Panc1 (cell line): Measurements from ENCODE around the gene PPP1R26. TPM values are rescaled to one million over a fixed set of nuclear protein-coding genes. Genes with fewer than 3 reads are reported as not detected.
"Not testable (repeated sequence)": the region's sequence is repeated elsewhere in the genome, so short reads cannot be mapped to it uniquely, and the experiment has no call there.

Source experiments
- ATAC-seq: fragments of 200-7000 bp; cut with Tn5 transposase; 2 replicates; pipeline ENCODE4 v1.9.1; 2020; ENCODE audit warnings: mild to moderate bottlenecking, moderate library complexity
- BruUV-seq: library from RNA; stranded (reverse); fragments of 400-500 nt; replicated peaks from 2 replicates; lab custom pipeline; 2021; lab: Mats Ljungman, UMichigan
- CTCF ChIA-PET: fragments of 300-600 bp; sonication (Branson Sonifier 250); formaldehyde crosslinking; loops from one replicate; lab custom pipeline; 2022; ENCODE audit warnings: antibody characterized with exemption; lab: Charles Lee
- POLR2A ChIA-PET: fragments of 300-600 bp; sonication (Branson Sonifier 250); formaldehyde crosslinking; loops from one replicate; lab custom pipeline; 2022; ENCODE audit warnings: antibody characterized with exemption; lab: Charles Lee
- DNase-seq: peaks from one replicate; pipeline ENCODE4 v3.0.0-alpha.2; 2010; ENCODE audit warnings: low read depth, low spot score
- H3K27ac ChIP-seq: 2 replicates; pipeline ENCODE4 v1.5.1; 2011; ENCODE audit warnings: mild to moderate bottlenecking, low read length, inconsistent platforms
- H3K27me3 ChIP-seq: fragments of 200-500 bp; sonication (Bioruptor generic); 2 replicates; pipeline ENCODE4 v1.6.0; 2014; ENCODE audit warnings: low read length, inconsistent platforms; ENCODE audit not compliant: control insufficient read depth, insufficient read depth
- H3K36me3 ChIP-seq: fragments of 200-500 bp; sonication (Bioruptor generic); 2 replicates; pipeline ENCODE4 v1.5.1; 2014; ENCODE audit warnings: inconsistent platforms, mild to moderate bottlenecking, low read length, moderate library complexity; ENCODE audit not compliant: control insufficient read depth, insufficient read depth
- H3K4me1 ChIP-seq: 2 replicates; pipeline ENCODE4 v1.5.1; 2011; ENCODE audit warnings: inconsistent platforms, mild to moderate bottlenecking, low read length, moderate library complexity; ENCODE audit not compliant: control insufficient read depth, insufficient read depth
- H3K4me3 ChIP-seq, 2 experiments: 2 replicates each; pipeline ENCODE4 v1.5.1; 2011 to 2012; ENCODE audit warnings: low read depth in 2 of 2, low read length in 2 of 2, mild to moderate bottlenecking in 2 of 2, inconsistent platforms in 1 of 2, moderate library complexity in 1 of 2
- H3K9me3 ChIP-seq: fragments of 200-500 bp; sonication (Bioruptor generic); 2 replicates; pipeline ENCODE4 v1.5.1; 2014; ENCODE audit warnings: low read depth, mild to moderate bottlenecking, inconsistent platforms, low read length, moderate library complexity; ENCODE audit not compliant: control insufficient read depth, insufficient read depth
- CTCF ChIP-seq: fragments of 450-650 bp; IDR thresholded peaks from 2 replicates; pipeline ENCODE4 v1.5.1; 2017; ENCODE audit warnings: mild to moderate bottlenecking
- POLR2AphosphoS5 ChIP-seq: IDR thresholded peaks from 2 replicates; pipeline ENCODE4 v1.6.1; 2012; ENCODE audit warnings: mild to moderate bottlenecking, low read depth, low read length, moderate library complexity
- REST ChIP-seq, 2 experiments: IDR thresholded peaks; 2 replicates each; pipeline ENCODE4 v1.6.1; 2011 to 2012; ENCODE audit warnings: low read depth in 2 of 2, control low read depth in 1 of 2, low read length in 1 of 2, mild to moderate bottlenecking in 1 of 2, moderate library complexity in 1 of 2; ENCODE audit not compliant: insufficient read depth in 1 of 2
- SIN3A ChIP-seq: IDR thresholded peaks from 2 replicates; pipeline ENCODE4 v1.6.1; 2012; ENCODE audit warnings: low read depth, mild to moderate bottlenecking, low read length, moderate library complexity, borderline replicate concordance; ENCODE audit not compliant: insufficient read depth
- TCF7L2 ChIP-seq: IDR thresholded peaks from 2 replicates; pipeline ENCODE4 v1.6.1; 2011; ENCODE audit warnings: mild to moderate bottlenecking, low read depth, low read length, inconsistent platforms
- in situ Hi-C: cut with HindIII; loops from 2 replicates; pipeline ENCODE4 v1.10.0; 2016; ENCODE audit warnings: low sequenced_read_pairs, low pct_unique_long_range_greater_than_20kb
- intact Hi-C: fragments of 100-400 bp; cut with micrococcal nuclease; formaldehyde crosslinking; loops from one replicate; pipeline ENCODE4 v1.10.0; 2022; ENCODE audit not compliant: unreplicated experiment
- total RNA-seq: library from RNA; stranded (reverse); gene quantifications from one replicate; pipeline ENCODE4 v1.2.1, GENCODE V29; 2021; ENCODE audit not compliant: unreplicated experiment

The PPP1R26 gene
- total RNA-seq, 1 experiment from 2014 or later = 17.5 TPM

DNA sequence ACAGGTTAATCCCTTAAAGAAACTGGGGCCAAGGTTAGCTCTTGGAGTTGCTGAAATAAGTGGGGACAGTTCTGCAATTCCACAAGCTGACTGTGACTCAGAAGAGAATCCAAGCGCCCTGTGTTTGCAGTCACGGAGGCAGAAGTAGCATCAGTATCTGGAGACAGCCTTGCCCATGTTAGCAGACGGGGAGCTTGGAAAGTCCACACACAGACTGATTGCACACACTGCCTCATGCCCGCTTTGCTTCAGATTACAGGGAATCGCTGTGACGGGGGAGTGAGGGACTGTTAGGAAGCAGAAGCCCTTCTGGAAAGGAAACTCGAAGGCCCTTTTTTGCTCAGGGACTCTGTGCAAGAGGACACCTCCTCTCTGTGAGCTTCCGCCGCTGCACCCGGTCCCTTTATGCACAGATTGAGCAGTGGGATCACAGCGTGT lies 30.9 kb upstream of the PPP1R26 start:
- no TSS peak for BruUV-seq
- H3K4me1 ChIP-seq = no peaks in the 10 kb centered on the region
- ChIA-PET CTCF (no interaction called here), POLR2A (no interaction called here)
- H3K4me3 ChIP-seq = no peak overlapping the region
- intact Hi-C loops (no loop called here), in situ Hi-C loops (no loop called here)
- no peaks in the 10 kb centered on the region for H3K36me3 ChIP-seq
- TF ChIP-seq CTCF = no peak
- TF ChIP-seq POLR2AphosphoS5 = no peak
- TF ChIP-seq TCF7L2 = no peak
- no peak for TF ChIP-seq SIN3A
- TF ChIP-seq REST (IDR thresholded peaks at IDR 0.05; ENCODE audit: insufficient read depth in 1 of 2, low read depth in 2 of 2, low read length in 1 of 2) = no peak
- H3K9me3 ChIP-seq = no peaks in the 10 kb centered on the region
- H3K27ac ChIP-seq = no peak overlapping the region
- no peaks in the 10 kb centered on the region for H3K27me3 ChIP-seq
- no peak for DNase-seq
- no peak; the same call in 1 of the 2 replicates for ATAC-seq

DNA sequence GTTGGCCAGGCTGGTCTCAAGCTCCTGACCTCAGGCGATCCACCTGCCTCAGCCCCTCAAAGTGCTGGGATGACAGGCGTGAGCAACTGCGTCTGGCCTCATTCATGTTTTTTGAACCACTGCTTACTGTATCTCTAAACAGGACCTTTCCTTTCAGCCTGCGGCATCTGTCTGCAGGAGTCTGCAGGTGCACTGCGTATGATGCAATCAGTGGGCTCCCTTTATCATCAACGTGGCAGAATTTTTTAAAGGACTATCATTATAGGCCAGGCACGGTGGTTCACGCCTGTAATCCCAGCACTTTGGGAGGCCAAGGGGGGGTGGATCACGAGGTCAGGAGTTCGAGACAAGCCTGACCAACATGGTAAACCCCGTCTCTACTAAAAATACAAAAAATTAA lies 30.1 kb upstream of the PPP1R26 start:
- H3K9me3 ChIP-seq, H3K27me3 ChIP-seq, H3K36me3 ChIP-seq, ATAC-seq, CTCF ChIA-PET, intact Hi-C loops, DNase-seq, H3K4me1 ChIP-seq, H3K27ac ChIP-seq, in situ Hi-C loops, POLR2A ChIA-PET, H3K4me3 ChIP-seq, BruUV-seq: not testable (repeated sequence)

DNA sequence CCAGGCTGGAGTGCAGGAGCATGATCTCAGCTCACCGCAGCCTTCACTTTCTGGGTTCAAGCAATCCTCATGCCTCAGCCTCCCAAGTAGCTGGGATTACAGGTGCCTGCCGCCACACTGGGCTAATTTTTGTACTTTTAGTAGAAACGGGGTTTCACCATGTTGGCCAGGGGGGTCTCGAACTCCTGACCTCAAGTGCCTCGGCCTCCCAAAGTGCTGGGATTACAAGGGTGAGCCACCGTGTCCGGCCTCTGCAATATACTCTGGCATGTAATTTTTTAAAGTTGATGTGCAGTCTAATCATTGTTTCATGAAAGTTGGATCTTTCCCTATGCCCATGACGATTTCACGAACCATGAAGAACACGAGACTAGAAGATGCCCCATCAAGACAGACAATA lies 28.6 kb upstream of the PPP1R26 start:
- no peaks in the 10 kb centered on the region for H3K36me3 ChIP-seq
- H3K9me3 ChIP-seq = no peaks in the 10 kb centered on the region
- TF ChIP-seq REST (IDR thresholded peaks at IDR 0.05; ENCODE audit: insufficient read depth in 1 of 2, low read depth in 2 of 2, low read length in 1 of 2) (no peak), SIN3A (no peak), TCF7L2 (no peak), CTCF (no peak), POLR2AphosphoS5 (no peak)
- ChIA-PET CTCF (no interaction called here), POLR2A (no interaction called here)
- no peak overlapping the region for H3K27ac ChIP-seq
- H3K4me1 ChIP-seq = no peaks in the 10 kb centered on the region
- no TSS peak for BruUV-seq
- no peak for ATAC-seq
- no peak for DNase-seq
- no peak overlapping the region for H3K4me3 ChIP-seq
- intact Hi-C loops = no loop called here
- peaks cover 3% of the 10 kb centered on the region; the same call in 1 of the 2 replicates for H3K27me3 ChIP-seq
- in situ Hi-C loops = no loop called here

GRCh38 chr9:135451909-135452308 lies 27.7 kb upstream of the PPP1R26 start:
- H3K4me3 ChIP-seq, in situ Hi-C loops, ATAC-seq, H3K9me3 ChIP-seq, H3K27ac ChIP-seq, intact Hi-C loops, DNase-seq, BruUV-seq, CTCF ChIA-PET, H3K27me3 ChIP-seq, POLR2A ChIA-PET, H3K4me1 ChIP-seq, H3K36me3 ChIP-seq: not testable (repeated sequence)
